ENCODE data around the gene SETD6. TPM values are rescaled to one million over a fixed set of nuclear protein-coding genes. Genes with fewer than 3 reads are reported as not detected.

Gene SETD6
- total and polyA plus RNA-seq, 2 of the 8 experiments (the other 6 are each of a cell fraction or from before 2014, with no cell fraction given), result 25.3 to 40.5 TPM

DNA sequence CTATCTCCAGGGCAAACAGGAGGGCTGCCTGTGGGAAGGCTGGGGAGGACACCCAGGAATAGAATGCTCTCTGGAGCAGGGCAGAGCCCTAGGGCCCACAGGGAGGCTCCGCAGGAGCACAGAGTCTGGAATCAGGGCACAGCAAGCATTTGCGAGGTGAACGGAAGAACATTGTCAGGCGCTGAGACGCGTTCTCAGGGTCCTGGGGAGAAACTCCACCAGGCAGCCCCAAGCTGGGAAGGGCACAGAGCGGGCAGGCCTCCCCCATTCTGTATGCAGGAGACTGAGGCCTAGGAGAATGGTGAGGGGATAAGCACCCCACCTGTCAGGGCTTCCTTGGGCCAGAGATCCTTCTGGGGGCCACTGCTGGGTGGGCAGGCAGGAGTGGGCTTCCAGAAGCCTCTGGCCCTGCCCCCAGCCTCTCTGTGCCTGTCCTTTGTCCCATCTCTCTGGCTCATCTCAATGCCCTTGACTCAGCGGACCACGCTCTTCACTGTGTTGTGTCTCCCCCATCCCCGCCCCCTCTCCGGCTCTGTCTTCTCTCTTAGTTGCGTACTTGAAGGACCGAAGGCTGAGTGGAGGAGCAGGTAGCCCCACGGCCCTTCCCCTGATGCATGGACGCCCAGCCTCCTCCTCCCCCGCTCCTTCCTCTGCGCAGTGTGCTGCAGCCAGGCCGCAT is 5.1 kb upstream of the SETD6 start:
- Histone ChIP-seq H2BK15ac (ENCODE audit: low read length) (no peak overlapping the region), H3K4ac (replicated peaks; ENCODE audit: insufficient read length, low read depth, low read length) (no peak overlapping the region), H4K8ac (ENCODE audit: extremely low read depth, insufficient read depth, low read length) (no peak overlapping the region), H3K14ac (ENCODE audit: insufficient read length) (no peak overlapping the region), H4K91ac (replicated peaks; ENCODE audit: insufficient read length, low read length) (no peak overlapping the region), H2BK20ac (ENCODE audit: low read length) (no peak overlapping the region), H3K36me3 (ENCODE audit: control insufficient read depth in 2 of 4, insufficient read depth in 4 of 4, low read length in 3 of 4) (0 out of 8 replicates have a peak, but pooled peaks cover 0 to 5% (median 0%) of the 10 kb centered on the region in 4 experiments), H3K79me2 (ENCODE audit: control insufficient read depth in 1 of 2, insufficient read depth in 2 of 2, low read length in 2 of 2) (peaks cover 0 to 11% of the 10 kb centered on the region in 2 experiments; a peak in 2 of 4 replicates), H3K4me3 (ENCODE audit: extremely low read depth in 1 of 4, insufficient read depth in 2 of 4, low read depth in 3 of 4, low read length in 4 of 4) (no peak overlapping the region), H3K23ac (ENCODE audit: insufficient read length) (no peak overlapping the region), H3K18ac (ENCODE audit: extremely low read depth, low read length) (no peak overlapping the region), H2AFZ (ENCODE audit: low read length) (no peak overlapping the region), H3K23me2 (ENCODE audit: low read depth, low read length) (no peaks in the 10 kb centered on the region), H3K9me3 (ENCODE audit: insufficient read depth in 2 of 2, low read depth in 1 of 2, low read length in 1 of 2) (no peaks in the 10 kb centered on the region), H3K4me2 (ENCODE audit: insufficient read depth in 1 of 2, low read depth in 2 of 2, low read length in 2 of 2) (no peak overlapping the region), H4K20me1 (replicated peaks in 1 of 2; ENCODE audit: control insufficient read depth in 1 of 2, insufficient read depth in 2 of 2, low read length in 2 of 2) (peaks cover 4 to 6% of the 10 kb centered on the region in 2 experiments), H2BK5ac (ENCODE audit: low read depth, low read length) (no peak overlapping the region), H4K5ac (ENCODE audit: insufficient read length, low read depth, low read length) (no peak overlapping the region), H3K56ac (replicated peaks; ENCODE audit: insufficient read length, low read depth, low read length) (no peak overlapping the region), H3K27ac (ENCODE audit: low read depth, low read length) (no peak overlapping the region), H3K27me3 (replicated peaks in 1 of 4; ENCODE audit: control insufficient read depth in 3 of 4, extremely low read depth in 1 of 4, insufficient read depth in 3 of 4, low read length in 3 of 4) (no peaks in the 10 kb centered on the region), H2AK5ac (ENCODE audit: low read depth, low read length) (no peak overlapping the region), H2BK12ac (ENCODE audit: low read depth, low read length) (no peak overlapping the region), H3K79me1 (ENCODE audit: low read depth, low read length) (no peaks in the 10 kb centered on the region; the same call in 1 of the 2 replicates), H3K9ac (replicated peaks in 1 of 4; ENCODE audit: extremely low read depth in 1 of 4, low read depth in 3 of 4, low read length in 3 of 4) (no peak overlapping the region), H2BK120ac (replicated peaks; ENCODE audit: low read depth, low read length) (no peak overlapping the region), H3K4me1 (replicated peaks in 1 of 4; ENCODE audit: control insufficient read depth in 3 of 4, insufficient read depth in 4 of 4, low read length in 3 of 4) (peaks cover 0 to 6% (median under 1%) of the 10 kb centered on the region in 4 experiments; a peak in 2 of 7 replicates)
- DNase-seq (ENCODE audit: low read depth in 1 of 2, low spot score in 2 of 2) (peak in 1 of 2 experiments; percentile 41), FAIRE-seq (no peak)
- ChIA-PET CTCF (ENCODE audit: partially characterized antibody) (interaction anchor here (0.8 to 2.5 kb wide), 7 partner anchors 10 to 246 kb away, joined by 3 to 8 read pairs (median 3); partner anchors contain the start of gene NDRG4), POLR2A (ENCODE audit: partially characterized antibody) (interaction anchor here (0.9 kb wide), 1 partner anchor 8 kb away, joined by 3 read pairs; no protein-coding TSS in a partner anchor)
- 85% methylated on average over 14 of the region's 18 CpGs; no CpG with 5 or more reads in 1 of the 2 experiments for WGBS, 2 experiments (ENCODE audit: extremely low coverage in 1 of 2, insufficient coverage in 1 of 2, insufficient read length in 1 of 2, insufficient replicate concordance in 2 of 2, low coverage in 1 of 2, low lambda C conversion rate in 2 of 2, missing lambda C conversion rate in 1 of 2)
- TF ChIP-seq BACH1 (IDR thresholded peaks at IDR 0.05; ENCODE audit: low read length), result no peak
- no peak for TF ChIP-seq HDAC6 (IDR thresholded peaks at IDR 0.05; ENCODE audit: low read depth, low read length)
- TF ChIP-seq NRF1 (IDR thresholded peaks at IDR 0.05; ENCODE audit: low read depth, low read length), result no peak
- no peak for TF ChIP-seq SIN3A (conservative IDR thresholded peaks at IDR 0.05 in 1 of 2, IDR thresholded peaks at IDR 0.05 in 1 of 2; ENCODE audit: low read depth in 1 of 2, low read length in 2 of 2)
- TF ChIP-seq POLR2AphosphoS5 (IDR thresholded peaks at IDR 0.05; ENCODE audit: low read depth, low read length), result no peak
- no peak for TF ChIP-seq BRCA1 (IDR thresholded peaks at IDR 0.05; ENCODE audit: low read depth, low read length)
- no peak for TF ChIP-seq KDM1A (IDR thresholded peaks at IDR 0.05; ENCODE audit: borderline replicate concordance, low read length)
- no peak for TF ChIP-seq SAP30 (IDR thresholded peaks at IDR 0.05; ENCODE audit: insufficient read depth, insufficient replicate concordance, low read length)
- no peak for TF ChIP-seq GABPA (IDR thresholded peaks at IDR 0.05; ENCODE audit: borderline replicate concordance, insufficient read depth, low read length)
- TF ChIP-seq EP300 (IDR thresholded peaks at IDR 0.05; ENCODE audit: borderline replicate concordance in 1 of 2, low read depth in 2 of 2, low read length in 2 of 2), result no peak
- no peak for TF ChIP-seq ASH2L (IDR thresholded peaks at IDR 0.05; ENCODE audit: low read length)
- no peak for TF ChIP-seq SP4 (IDR thresholded peaks at IDR 0.05; ENCODE audit: low read length)
- TF ChIP-seq JUN (IDR thresholded peaks at IDR 0.05; ENCODE audit: low read depth, low read length), result no peak
